ENCODE results near the gene NEDD4L.

- TF ChIP-seq, protein P1, sequence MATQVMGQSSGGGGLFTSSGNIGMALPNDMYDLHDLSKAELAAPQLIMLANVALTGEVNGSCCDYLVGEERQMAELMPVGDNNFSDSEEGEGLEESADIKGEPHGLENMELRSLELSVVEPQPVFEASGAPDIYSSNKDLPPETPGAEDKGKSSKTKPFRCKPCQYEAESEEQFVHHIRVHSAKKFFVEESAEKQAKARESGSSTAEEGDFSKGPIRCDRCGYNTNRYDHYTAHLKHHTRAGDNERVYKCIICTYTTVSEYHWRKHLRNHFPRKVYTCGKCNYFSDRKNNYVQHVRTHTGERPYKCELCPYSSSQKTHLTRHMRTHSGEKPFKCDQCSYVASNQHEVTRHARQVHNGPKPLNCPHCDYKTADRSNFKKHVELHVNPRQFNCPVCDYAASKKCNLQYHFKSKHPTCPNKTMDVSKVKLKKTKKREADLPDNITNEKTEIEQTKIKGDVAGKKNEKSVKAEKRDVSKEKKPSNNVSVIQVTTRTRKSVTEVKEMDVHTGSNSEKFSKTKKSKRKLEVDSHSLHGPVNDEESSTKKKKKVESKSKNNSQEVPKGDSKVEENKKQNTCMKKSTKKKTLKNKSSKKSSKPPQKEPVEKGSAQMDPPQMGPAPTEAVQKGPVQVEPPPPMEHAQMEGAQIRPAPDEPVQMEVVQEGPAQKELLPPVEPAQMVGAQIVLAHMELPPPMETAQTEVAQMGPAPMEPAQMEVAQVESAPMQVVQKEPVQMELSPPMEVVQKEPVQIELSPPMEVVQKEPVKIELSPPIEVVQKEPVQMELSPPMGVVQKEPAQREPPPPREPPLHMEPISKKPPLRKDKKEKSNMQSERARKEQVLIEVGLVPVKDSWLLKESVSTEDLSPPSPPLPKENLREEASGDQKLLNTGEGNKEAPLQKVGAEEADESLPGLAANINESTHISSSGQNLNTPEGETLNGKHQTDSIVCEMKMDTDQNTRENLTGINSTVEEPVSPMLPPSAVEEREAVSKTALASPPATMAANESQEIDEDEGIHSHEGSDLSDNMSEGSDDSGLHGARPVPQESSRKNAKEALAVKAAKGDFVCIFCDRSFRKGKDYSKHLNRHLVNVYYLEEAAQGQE (IDR thresholded peaks at IDR 0.05), result no peak
- TF ChIP-seq CTCF (IDR thresholded peaks at IDR 0.05; ENCODE audit: low read depth, low read length, missing input control), result no peak
- TF ChIP-seq GABPA (IDR thresholded peaks at IDR 0.05 in 1 of 2, conservative IDR thresholded peaks at IDR 0.05 in 1 of 2), result no peak
These were observed 310.8 kb downstream of the NEDD4L start for GRCh38 chr18:58354791-58355190.

All from liver (tissue), 3 donors.